Measurements from ENCODE around the gene RERE.
"Not testable (repeated sequence)": the region's sequence is repeated elsewhere in the genome, so short reads cannot be mapped to it uniquely, and the experiment has no call there.

The RERE gene

GRCh38 chr1:8631163-8631562, 186.3 kb downstream of the RERE start:
- FAIRE-seq = no peak

DNA sequence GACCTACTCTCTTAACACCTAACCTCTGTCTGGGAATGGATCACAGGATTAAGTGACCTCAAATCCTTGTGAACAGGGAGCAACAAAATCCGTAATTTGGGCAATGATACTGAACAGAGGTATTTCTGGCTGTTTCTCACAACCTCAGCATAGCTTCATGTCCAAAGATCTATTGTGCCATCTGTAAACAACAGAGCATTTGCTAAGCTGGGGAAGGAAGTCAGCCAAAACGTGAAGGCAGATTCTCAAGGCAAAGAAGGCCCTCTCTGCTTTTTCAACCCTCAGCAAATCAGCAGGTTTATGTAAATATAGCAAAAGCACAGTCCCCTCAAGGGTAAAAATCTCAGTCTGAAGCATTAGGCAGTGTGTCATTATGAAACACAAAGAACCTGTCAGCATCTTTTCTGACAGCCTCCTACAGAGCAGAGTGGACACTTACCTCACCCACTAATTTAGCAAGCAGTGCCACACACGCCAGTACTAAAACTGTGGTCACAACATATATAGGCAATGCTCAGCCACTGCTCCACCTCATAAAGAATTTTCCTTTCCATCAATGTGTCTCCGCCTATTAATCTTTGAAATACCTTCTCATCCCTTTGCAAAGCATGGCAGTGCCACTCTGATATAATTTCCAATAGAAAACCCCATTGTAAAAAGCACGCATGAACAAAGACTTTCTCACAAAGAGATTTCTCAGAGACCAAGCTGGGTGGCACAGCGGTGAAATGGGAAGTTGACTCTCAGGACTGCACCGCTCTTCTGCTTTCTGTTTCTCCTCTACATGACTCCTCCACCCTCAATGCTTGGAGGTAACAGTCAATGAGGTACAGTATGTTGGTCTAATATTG, 188.0 kb downstream of the RERE start:
- no peak for FAIRE-seq

DNA sequence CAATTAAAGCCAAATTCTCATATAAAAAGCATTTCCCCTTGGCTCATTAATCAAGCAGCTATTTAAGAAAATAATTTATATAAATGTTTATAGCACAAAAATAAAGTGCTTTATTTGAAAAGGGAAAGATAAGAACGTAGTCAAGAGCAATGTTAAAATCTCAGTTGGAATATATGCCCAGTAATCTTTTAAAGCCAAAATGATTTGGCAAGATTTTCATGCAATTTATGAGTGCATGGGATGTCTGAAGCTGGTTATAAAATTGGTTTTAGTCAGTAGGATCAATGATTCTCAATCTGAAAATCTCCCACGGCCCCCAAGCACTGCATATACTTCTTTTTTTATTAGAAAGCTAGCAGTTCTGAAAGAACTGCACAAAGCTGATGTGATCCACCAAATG, 188.8 kb downstream of the RERE start:
- no peak for FAIRE-seq

DNA sequence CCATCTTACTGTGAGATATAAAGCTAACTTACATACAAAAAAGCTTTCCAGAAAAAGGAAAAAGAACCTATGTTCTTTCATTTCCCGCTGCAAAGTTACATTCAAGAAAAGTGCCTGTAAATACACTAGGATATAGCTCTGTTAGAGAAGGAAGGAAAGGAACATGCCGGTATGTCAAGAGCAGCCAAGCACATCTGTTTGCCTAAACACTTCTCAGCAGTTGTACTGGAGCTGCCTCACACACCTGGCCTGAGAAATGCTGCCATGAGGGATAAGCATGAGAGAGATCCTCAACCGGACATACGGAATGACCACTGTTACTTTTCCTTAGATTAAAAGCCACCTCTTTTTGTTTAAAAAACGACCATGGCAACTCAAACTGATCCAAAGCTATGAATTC, 189.7 kb downstream of the RERE start:
- no peak for FAIRE-seq

- FAIRE-seq = no peak
These were observed 191.2 kb downstream of the RERE start for GRCh38 chr1:8625981-8626898.

DNA sequence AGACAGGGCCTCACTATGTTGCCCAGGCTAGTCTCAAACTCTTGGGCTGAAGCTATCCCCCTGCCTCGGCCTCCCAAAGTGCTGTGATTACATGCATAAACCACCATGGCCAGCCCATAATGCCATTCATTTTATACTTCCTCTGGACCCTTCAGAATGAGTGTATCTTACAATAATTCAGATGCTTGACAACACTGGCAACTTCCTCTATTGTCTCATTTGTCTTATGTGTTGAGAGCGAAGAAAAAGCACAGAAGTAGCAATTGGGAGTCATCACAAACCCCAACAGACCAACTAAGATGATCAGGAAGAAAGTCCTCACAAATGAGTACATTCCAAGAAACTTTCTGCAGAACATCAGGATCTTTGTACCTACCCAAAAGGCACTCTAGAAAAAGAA, 191.9 kb downstream of the RERE start:
- no peak for FAIRE-seq

GRCh38 chr1:8623651-8624192, 193.7 kb downstream of the RERE start:
- FAIRE-seq = peak; percentile 55

DNA sequence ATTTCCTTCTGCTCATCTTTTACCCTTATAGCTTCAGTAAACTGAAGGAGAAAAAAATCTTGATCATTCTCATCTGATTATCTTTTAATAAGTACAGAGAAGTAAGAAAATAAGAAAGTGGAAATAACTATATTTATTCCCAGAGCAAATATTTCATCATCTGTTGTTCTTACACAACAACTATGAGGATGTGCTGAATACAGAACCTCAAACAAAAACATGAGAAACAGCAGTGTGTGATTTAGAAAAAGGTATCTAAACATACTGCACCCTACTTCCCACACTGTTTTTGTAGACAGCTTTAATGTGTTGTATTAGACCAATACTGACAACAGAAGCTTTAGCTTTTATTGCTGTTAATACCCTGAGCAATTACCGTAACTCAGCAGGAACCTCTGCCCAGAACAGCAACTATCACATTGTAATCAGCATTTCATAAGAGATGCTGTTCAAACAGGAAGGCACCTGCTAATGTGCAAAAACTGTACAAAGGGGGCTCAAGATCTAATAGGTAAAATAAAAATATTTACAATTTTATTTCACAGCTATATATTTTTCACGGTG, 195.6 kb downstream of the RERE start:
- peak; percentile 75 for FAIRE-seq

DNA sequence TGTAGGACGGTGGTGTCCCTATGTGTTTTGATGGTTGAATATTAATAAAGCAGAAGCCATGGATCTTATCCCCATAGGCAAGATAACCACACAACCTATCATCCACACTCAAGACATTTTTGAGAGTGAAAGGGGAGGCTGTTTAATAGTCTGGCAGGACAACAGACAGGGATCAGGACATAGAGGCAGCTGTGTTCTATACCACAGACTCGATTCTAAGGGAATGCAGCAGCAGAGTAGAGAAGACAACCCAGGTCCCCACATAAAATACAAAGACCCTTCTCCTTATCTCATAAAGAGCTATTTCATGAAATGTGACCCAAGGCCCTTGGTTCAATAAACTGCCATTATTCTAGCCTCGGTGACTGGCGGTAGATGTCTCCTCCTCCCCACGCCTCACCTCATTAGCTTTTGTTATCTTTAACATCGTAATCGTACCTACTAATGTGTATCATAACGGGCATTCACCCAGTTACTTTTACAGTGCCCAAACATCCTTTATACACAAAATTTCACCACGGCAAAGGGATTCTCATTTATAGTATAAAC, 196.3 kb downstream of the RERE start:
- not testable (repeated sequence) for FAIRE-seq

GRCh38 chr1:8619917-8620502, 197.4 kb downstream of the RERE start:
- not testable (repeated sequence) for FAIRE-seq

DNA sequence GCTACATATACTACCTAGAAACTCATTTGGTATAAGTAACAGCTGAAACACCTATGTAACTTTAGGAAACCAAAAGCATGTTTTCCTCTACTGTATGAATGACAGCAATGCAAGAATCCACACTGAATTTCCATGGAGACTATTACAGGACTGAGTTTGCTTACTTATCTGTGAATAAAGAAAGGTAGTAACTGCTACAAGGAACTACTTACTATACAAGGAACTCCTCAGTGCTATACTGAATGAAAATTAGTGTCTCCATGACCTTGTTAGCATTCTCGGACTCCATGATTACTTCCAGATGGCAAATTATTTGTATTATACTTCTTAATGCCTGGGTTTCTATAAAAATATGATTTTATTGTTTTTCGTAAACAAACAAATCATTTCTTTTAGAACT, 198.0 kb downstream of the RERE start:
- FAIRE-seq = not testable (repeated sequence)

DNA sequence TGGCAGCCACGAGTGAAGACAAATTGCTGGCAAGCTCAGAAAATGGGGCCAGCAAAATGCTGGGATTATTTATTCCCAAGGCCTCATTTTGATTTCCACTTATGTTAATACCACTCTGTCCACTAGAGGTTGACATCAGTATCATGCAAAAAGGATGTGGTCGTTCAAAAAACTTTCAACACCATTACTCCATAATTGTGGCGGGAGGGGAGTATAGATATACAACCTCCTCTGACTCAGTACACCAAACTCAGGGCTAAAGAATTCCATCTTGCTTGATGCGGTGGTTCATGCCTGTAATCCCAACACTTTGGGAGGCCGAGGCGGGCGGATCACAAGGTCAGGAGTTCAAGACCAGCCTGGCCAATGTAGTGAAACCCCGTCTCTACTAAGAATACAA, 200.6 kb downstream of the RERE start:
- FAIRE-seq = not testable (repeated sequence)

DNA sequence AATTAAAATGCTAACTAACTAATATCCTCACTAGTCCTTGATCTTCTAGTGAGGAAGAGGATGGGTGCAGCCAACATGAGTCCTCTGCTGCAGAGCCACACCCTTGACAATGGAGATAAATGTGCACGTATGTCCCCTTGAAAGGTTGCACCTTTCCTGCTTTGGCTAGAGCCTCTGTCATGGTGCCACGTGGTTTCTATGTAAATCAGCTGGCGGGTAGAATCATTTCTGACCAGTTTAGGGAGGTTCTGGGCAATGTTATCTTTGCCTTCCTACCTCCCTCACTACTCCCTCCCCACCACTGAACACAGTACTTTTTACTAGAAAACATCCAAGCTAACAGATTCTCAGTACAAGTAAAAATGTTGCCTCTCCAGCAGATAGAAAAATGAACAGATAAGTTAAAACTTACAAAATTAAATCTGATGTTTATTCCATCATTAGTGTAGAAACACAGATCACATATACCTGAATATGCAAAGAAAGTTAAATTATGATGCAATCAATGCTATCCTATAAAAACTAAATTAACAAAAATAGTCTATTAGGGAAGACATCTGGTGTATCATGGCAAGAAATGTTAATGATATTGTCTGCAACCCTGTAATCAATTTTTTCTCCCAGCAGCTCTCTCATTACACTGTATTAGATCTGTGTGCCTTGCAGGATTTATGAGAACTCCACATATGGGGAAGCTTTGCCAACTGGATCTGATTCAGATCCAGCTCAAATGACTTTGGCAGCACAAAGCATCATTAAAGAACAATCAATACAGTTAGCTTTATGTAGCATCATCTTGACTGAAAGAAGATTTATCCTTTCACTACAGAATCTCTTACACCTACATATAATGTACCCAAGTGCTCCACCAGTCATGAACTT, 205.6 kb downstream of the RERE start:
- not testable (repeated sequence) for FAIRE-seq

- FAIRE-seq = no peak
These were observed 209.5 kb downstream of the RERE start for GRCh38 chr1:8607906-8608305.

DNA sequence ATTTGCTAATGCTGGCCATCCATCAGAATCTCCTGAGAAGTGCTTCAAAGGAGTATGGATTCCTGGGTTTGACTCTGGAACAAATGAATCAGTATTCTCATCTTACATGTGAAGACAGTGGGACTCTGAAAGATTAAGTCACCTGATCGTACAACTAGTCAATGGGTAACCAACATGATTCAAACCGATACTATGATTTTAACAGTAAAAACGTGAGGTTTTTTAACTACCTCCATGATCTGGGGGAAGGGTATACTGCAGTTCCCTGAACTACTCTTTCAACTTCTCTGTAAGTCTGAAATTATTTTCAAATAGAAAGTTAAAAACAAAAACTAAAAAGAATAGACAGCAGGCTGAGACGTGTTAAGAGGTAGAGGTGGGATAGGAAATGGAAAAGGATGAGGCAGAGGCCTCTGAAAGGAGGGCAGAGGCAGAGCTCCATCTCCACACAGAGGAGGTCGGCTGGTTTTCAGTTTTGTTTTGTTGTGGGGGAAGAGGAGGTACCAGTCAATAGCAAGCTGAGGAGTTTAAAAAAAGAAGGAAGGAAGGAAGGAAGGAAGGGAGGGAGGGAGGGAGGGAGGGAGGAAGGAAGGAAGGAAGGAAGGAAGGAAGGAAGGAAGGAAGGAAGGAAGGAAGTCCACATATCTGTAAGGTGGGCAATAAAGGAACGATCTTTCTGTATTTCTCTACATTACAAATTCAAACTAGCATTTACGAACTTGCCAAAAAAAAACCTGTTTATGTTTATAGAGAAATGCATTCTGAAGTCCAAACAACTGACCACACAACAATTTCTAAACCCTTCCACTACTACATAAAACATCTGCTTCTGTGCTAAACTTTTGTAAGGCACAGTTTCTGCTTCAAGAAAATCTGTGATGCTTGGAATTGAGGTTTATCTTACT, 213.1 kb downstream of the RERE start:
- no peak for FAIRE-seq

- no peak for FAIRE-seq
These were observed 214.2 kb downstream of the RERE start for GRCh38 chr1:8603220-8603616.

DNA sequence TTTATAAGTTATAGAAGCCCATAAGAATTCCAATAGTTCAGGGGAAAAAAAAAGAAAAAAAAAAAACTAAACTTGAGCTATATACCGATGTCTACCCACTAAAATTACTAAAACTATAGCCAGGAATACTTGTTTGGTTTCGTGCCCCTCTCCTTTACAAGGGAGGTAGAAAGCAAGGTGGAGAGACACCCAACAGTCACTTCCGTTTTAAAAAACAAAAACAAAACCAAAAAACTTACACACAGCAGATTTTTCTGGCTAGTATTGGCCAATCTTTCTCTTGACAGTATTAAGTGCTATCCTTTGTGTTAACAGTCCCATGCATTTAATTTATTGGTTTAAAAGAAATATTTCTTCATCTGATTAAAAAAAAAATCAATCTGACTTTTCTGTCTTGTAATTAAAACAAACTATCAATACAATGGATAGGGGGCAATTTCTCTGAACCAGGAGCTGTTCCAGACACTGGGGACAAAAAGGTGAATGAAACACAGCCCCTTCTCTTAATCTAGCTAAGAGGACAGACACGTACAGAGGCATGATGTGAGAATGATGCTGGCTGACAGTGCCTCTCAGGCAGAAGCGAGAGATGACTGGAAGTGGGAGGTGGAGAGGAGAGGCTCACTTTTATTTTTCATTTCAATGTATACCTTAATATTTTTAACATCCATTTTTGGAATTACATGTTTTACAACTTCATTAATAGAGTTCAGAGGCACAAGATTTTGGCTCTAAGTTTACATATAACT, 214.8 kb downstream of the RERE start:
- FAIRE-seq = no peak

GRCh38 chr1:8600336-8600735, 217.1 kb downstream of the RERE start:
- no peak for FAIRE-seq

- FAIRE-seq = no peak
These were observed 217.7 kb downstream of the RERE start for GRCh38 chr1:8599646-8600212.

Measured in colon (tissue), 2 donors.